Measurements from ENCODE around the gene CCR6.

- TF ChIP-seq EP300 (IDR thresholded peaks at IDR 0.05) (no peak), CTCF (IDR thresholded peaks at IDR 0.05) (no peak), POLR2AphosphoS5 (IDR thresholded peaks at IDR 0.05) (no peak), POLR2A (IDR thresholded peaks at IDR 0.05) (no peak)
Measured at GRCh38 chr6:167096991-167097390, 25.9 kb upstream of the CCR6 start.

Data from sigmoid colon (tissue), 4 donors.